ENCODE measurements around the gene PLEKHA7.
"Not testable (repeated sequence)": the region's sequence is repeated elsewhere in the genome, so short reads cannot be mapped to it uniquely, and the experiment has no call there.

PLEKHA7 gene

GRCh38 chr11:17003426-17003825, 10.8 kb downstream of the PLEKHA7 start:
- no peak overlapping the region for H3K27ac ChIP-seq
- TF ChIP-seq CTCF (IDR thresholded peaks at IDR 0.05) (no peak), ZFX (IDR thresholded peaks at IDR 0.05; ENCODE audit: borderline replicate concordance) (no peak)

DNA sequence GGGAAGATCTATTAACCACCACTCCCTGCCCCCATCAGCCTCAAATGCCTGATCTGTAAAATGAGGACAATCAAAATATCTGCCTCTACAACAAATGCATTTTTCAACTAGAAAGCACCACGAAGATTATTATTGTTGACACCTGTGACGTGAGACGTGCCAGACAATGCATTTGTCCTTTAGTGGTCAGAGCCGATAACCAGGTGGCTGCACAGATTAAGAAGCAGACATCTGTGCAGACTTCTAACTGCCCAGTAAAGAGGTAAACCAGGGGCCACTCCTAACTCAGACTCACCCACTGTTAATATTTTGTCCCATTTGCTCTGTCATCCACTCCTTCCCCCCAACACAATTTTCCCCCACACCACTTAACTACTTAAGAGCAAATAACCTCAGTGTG, 11.7 kb downstream of the PLEKHA7 start:
- H3K27ac ChIP-seq: no peak overlapping the region
- TF ChIP-seq CTCF (IDR thresholded peaks at IDR 0.05) (no peak), ZFX (IDR thresholded peaks at IDR 0.05; ENCODE audit: borderline replicate concordance) (no peak)

- H3K27ac ChIP-seq: no peak overlapping the region
- TF ChIP-seq CTCF (IDR thresholded peaks at IDR 0.05) (no peak), ZFX (IDR thresholded peaks at IDR 0.05; ENCODE audit: borderline replicate concordance) (no peak)
Measured at GRCh38 chr11:17001806-17002205, 12.4 kb downstream of the PLEKHA7 start.

GRCh38 chr11:17000987-17001386, 13.2 kb downstream of the PLEKHA7 start:
- TF ChIP-seq CTCF (IDR thresholded peaks at IDR 0.05) (no peak), ZFX (IDR thresholded peaks at IDR 0.05; ENCODE audit: borderline replicate concordance) (no peak)
- no peak overlapping the region for H3K27ac ChIP-seq

DNA sequence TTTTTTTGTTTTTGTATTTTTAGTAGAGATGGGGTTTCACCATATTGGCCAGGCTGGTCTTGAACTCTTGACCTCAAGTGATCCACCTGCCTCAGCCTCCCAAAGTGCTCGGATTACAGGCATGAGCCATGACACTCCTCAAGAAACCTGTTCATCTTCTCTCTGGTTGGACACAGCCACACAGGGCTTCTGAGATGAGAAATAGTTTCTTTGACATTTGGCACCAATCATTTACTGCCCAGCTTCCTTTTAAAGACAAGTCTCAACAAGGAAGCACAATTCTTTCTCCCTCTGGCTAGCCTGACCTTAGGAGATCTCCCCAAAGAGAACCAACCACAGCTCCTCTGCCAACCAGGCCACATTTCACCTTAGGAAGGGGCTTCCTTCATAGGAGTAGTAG, 14.0 kb downstream of the PLEKHA7 start:
- H3K27ac ChIP-seq: not testable (repeated sequence)

GRCh38 chr11:16999116-16999515, 15.1 kb downstream of the PLEKHA7 start:
- TF ChIP-seq CTCF (IDR thresholded peaks at IDR 0.05) (no peak), ZFX (IDR thresholded peaks at IDR 0.05; ENCODE audit: borderline replicate concordance) (no peak)
- H3K27ac ChIP-seq: no peak overlapping the region

DNA sequence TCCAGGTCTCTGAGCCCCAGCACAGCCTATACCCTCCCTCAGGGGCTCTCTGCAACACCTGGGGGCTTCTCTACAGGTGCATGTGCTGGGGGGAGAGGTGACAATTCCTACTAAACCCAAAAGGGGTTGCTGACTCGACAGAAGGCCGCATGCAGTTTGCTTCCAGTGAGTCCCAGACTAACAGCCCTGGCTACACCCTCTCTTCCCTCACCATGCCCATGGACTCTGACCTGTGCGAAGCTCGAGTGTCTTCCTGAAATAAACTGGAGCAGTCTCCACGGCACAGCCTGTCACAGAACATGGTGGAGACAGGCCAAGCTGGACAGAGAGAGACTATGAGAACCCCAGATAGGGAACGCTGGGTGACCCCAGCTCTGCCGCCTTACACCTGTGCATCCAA, 16.6 kb downstream of the PLEKHA7 start:
- H3K27ac ChIP-seq: no peak overlapping the region

More for the DNA sequence above, 16.6 kb downstream of the PLEKHA7 start:
- TF ChIP-seq ZFX (IDR thresholded peaks at IDR 0.05; ENCODE audit: borderline replicate concordance) (no peak), CTCF (IDR thresholded peaks at IDR 0.05) (no peak)
